Endometrial microvascular endothelial cells (primary cell): ENCODE data around the gene ZFHX2. TPM values are rescaled to one million over a fixed set of nuclear protein-coding genes. Genes with fewer than 3 reads are reported as not detected.
"Not testable (repeated sequence)": the region's sequence is repeated elsewhere in the genome, so short reads cannot be mapped to it uniquely, and the experiment has no call there.

Experiments
- in situ Hi-C: cut with HindIII; loops from 2 replicates; pipeline ENCODE4 v1.10.0; 2017; ENCODE audit warnings: low sequenced_read_pairs, low pct_unique_long_range_greater_than_20kb; ENCODE audit errors: inconsistent ontology term
- total RNA-seq: library from RNA; depleted of rRNA; stranded (reverse); fragments of >200 nt; gene quantifications from one replicate; pipeline ENCODE4 v1.2.3, GENCODE V29; 2015; ENCODE audit errors: inconsistent ontology term

Gene ZFHX2
- total RNA-seq, result under 0.01 TPM

- in situ Hi-C loops, result no loop called here
Measured at GRCh38 chr14:23551266-23552028, at the start of gene ZFHX2. Gene ZFHX2 (minus strand): TSS chr14:23551765. CDS start chr14:23535325, 16,440 bp downstream.

GRCh38 chr14:23600806-23601205, 49.2 kb upstream of the ZFHX2 start:
- in situ Hi-C loops, result no loop called here

GRCh38 chr14:23600322-23600707, 48.8 kb upstream of the ZFHX2 start:
- in situ Hi-C loops, result no loop called here

GRCh38 chr14:23594191-23594590, 42.6 kb upstream of the ZFHX2 start:
- in situ Hi-C loops, result not testable (repeated sequence)

GRCh38 chr14:23590198-23590597, 38.6 kb upstream of the ZFHX2 start:
- in situ Hi-C loops, result no loop called here

- in situ Hi-C loops, result no loop called here
Measured at GRCh38 chr14:23589606-23590005, 38.0 kb upstream of the ZFHX2 start.

- in situ Hi-C loops, result no loop called here
Measured at GRCh38 chr14:23588884-23589598, 37.5 kb upstream of the ZFHX2 start.

- in situ Hi-C loops, result not testable (repeated sequence)
Measured at GRCh38 chr14:23584527-23585203, 33.1 kb upstream of the ZFHX2 start.

GRCh38 chr14:23583761-23584526, 32.4 kb upstream of the ZFHX2 start:
- in situ Hi-C loops, result not testable (repeated sequence)

GRCh38 chr14:23582906-23583760, 31.6 kb upstream of the ZFHX2 start:
- in situ Hi-C loops, result no loop called here

GRCh38 chr14:23580948-23581281, 29.4 kb upstream of the ZFHX2 start:
- in situ Hi-C loops, result no loop called here

GRCh38 chr14:23580152-23580926, 28.8 kb upstream of the ZFHX2 start:
- in situ Hi-C loops, result no loop called here

- in situ Hi-C loops, result no loop called here
Measured at GRCh38 chr14:23579739-23580138, 28.2 kb upstream of the ZFHX2 start.

GRCh38 chr14:23579311-23579630, 27.7 kb upstream of the ZFHX2 start:
- in situ Hi-C loops, result no loop called here

- in situ Hi-C loops, result no loop called here
Measured at GRCh38 chr14:23578560-23579310, 27.2 kb upstream of the ZFHX2 start, which contains the start of gene JPH4. Gene JPH4 (minus strand): TSS chr14:23578790. CDS start chr14:23577453, 1,337 bp downstream.

- in situ Hi-C loops, result no loop called here
Measured at GRCh38 chr14:23577710-23578392, 26.3 kb upstream of the ZFHX2 start.
